IPS-18a (cell line): Measurements from ENCODE around the gene CALML6.

Source experiments
- H3K27ac ChIP-seq: one replicate; pipeline ENCODE4 v1.5.1; 2013; ENCODE audit warnings: low read length
- H3K27me3 ChIP-seq: one replicate; pipeline ENCODE4 v1.6.1; 2013; ENCODE audit warnings: mild to moderate bottlenecking, low read length; ENCODE audit not compliant: control insufficient read depth, insufficient read depth
- H3K36me3 ChIP-seq: one replicate; pipeline ENCODE4 v1.6.1; 2013; ENCODE audit warnings: low read depth, low read length; ENCODE audit not compliant: control insufficient read depth
- H3K4me1 ChIP-seq: one replicate; pipeline ENCODE4 v1.6.1; 2013; ENCODE audit warnings: low read depth, low read length; ENCODE audit not compliant: control insufficient read depth
- H3K4me3 ChIP-seq: one replicate; pipeline ENCODE4 v1.5.1; 2013; ENCODE audit warnings: low read length
- H3K9ac ChIP-seq: one replicate; pipeline ENCODE4 v1.6.1; 2013; ENCODE audit warnings: mild to moderate bottlenecking, low read length, moderate library complexity
- H3K9me3 ChIP-seq: one replicate; pipeline ENCODE4 v1.6.1; 2013; ENCODE audit warnings: low read depth, low read length; ENCODE audit not compliant: control insufficient read depth

Gene CALML6

GRCh38 chr1:1914971-1915692 lies at the start of gene CALML6:
CALML6 (plus strand) TSS chr1:1915260; CDS start chr1:1915281, 21 bp downstream.
- Histone ChIP-seq H3K27me3 (peaks cover 4% of the 10 kb centered on the region), H3K36me3 (no peaks in the 10 kb centered on the region), H3K9ac (no peak within 1 kb of the TSS), H3K4me3 (no peak within 1 kb of the TSS), H3K4me1 (peaks cover 5% of the 10 kb centered on the region), H3K27ac (no peak within 1 kb of the TSS), H3K9me3 (no peaks in the 10 kb centered on the region)

GRCh38 chr1:1867164-1867563 lies 47.9 kb upstream of the CALML6 start:
- no peaks in the 10 kb centered on the region for H3K36me3 ChIP-seq
- no peaks in the 10 kb centered on the region for H3K27me3 ChIP-seq
- no peaks in the 10 kb centered on the region for H3K9me3 ChIP-seq
- H3K9ac ChIP-seq = no peak overlapping the region
- no peaks in the 10 kb centered on the region for H3K4me1 ChIP-seq
- no peak overlapping the region for H3K27ac ChIP-seq
- no peak overlapping the region for H3K4me3 ChIP-seq

GRCh38 chr1:1869469-1869868 lies 45.6 kb upstream of the CALML6 start:
- H3K9ac ChIP-seq = no peak overlapping the region
- H3K27me3 ChIP-seq = no peaks in the 10 kb centered on the region
- H3K9me3 ChIP-seq = no peaks in the 10 kb centered on the region
- H3K36me3 ChIP-seq = no peaks in the 10 kb centered on the region
- H3K27ac ChIP-seq = no peak overlapping the region
- no peak overlapping the region for H3K4me3 ChIP-seq
- no peaks in the 10 kb centered on the region for H3K4me1 ChIP-seq

GRCh38 chr1:1872329-1872994 lies 42.6 kb upstream of the CALML6 start:
- Histone ChIP-seq H3K9me3 (no peaks in the 10 kb centered on the region), H3K27ac (no peak overlapping the region), H3K36me3 (peaks cover 17% of the 10 kb centered on the region), H3K4me3 (no peak overlapping the region), H3K9ac (no peak overlapping the region), H3K4me1 (no peaks in the 10 kb centered on the region), H3K27me3 (no peaks in the 10 kb centered on the region)

GRCh38 chr1:1873186-1873585 lies 41.9 kb upstream of the CALML6 start:
- Histone ChIP-seq H3K9ac (no peak overlapping the region), H3K4me1 (no peaks in the 10 kb centered on the region), H3K36me3 (peaks cover 17% of the 10 kb centered on the region), H3K27ac (no peak overlapping the region), H3K4me3 (no peak overlapping the region), H3K9me3 (no peaks in the 10 kb centered on the region), H3K27me3 (no peaks in the 10 kb centered on the region)

- Histone ChIP-seq H3K9ac (no peak overlapping the region), H3K4me3 (no peak overlapping the region), H3K36me3 (peaks cover 17% of the 10 kb centered on the region), H3K27ac (no peak overlapping the region), H3K4me1 (no peaks in the 10 kb centered on the region), H3K9me3 (no peaks in the 10 kb centered on the region), H3K27me3 (no peaks in the 10 kb centered on the region)
Observed at GRCh38 chr1:1874901-1875300, 40.2 kb upstream of the CALML6 start.

- H3K9ac ChIP-seq = no peak overlapping the region
- H3K9me3 ChIP-seq = no peaks in the 10 kb centered on the region
- H3K4me1 ChIP-seq = peaks cover 2% of the 10 kb centered on the region
- no peaks in the 10 kb centered on the region for H3K27me3 ChIP-seq
- no peak overlapping the region for H3K4me3 ChIP-seq
- peaks cover 17% of the 10 kb centered on the region for H3K36me3 ChIP-seq
- no peak overlapping the region for H3K27ac ChIP-seq
Observed at GRCh38 chr1:1875932-1876331, 39.1 kb upstream of the CALML6 start.

- peaks cover 17% of the 10 kb centered on the region for H3K36me3 ChIP-seq
- H3K27me3 ChIP-seq = no peaks in the 10 kb centered on the region
- no peak overlapping the region for H3K9ac ChIP-seq
- no peak overlapping the region for H3K4me3 ChIP-seq
- H3K4me1 ChIP-seq = peaks cover 5% of the 10 kb centered on the region
- no peak overlapping the region for H3K27ac ChIP-seq
- H3K9me3 ChIP-seq = no peaks in the 10 kb centered on the region
Observed at GRCh38 chr1:1876335-1876930, 38.6 kb upstream of the CALML6 start.

GRCh38 chr1:1877865-1878436 lies 37.1 kb upstream of the CALML6 start:
- peaks cover 17% of the 10 kb centered on the region for H3K36me3 ChIP-seq
- no peak overlapping the region for H3K4me3 ChIP-seq
- H3K27me3 ChIP-seq = no peaks in the 10 kb centered on the region
- no peaks in the 10 kb centered on the region for H3K9me3 ChIP-seq
- no peak overlapping the region for H3K27ac ChIP-seq
- no peak overlapping the region for H3K9ac ChIP-seq
- peaks cover 5% of the 10 kb centered on the region for H3K4me1 ChIP-seq

- H3K27me3 ChIP-seq = no peaks in the 10 kb centered on the region
- H3K36me3 ChIP-seq = peaks cover 17% of the 10 kb centered on the region
- H3K9ac ChIP-seq = no peak overlapping the region
- no peak overlapping the region for H3K4me3 ChIP-seq
- H3K4me1 ChIP-seq = peaks cover 12% of the 10 kb centered on the region
- H3K27ac ChIP-seq = no peak overlapping the region
- no peaks in the 10 kb centered on the region for H3K9me3 ChIP-seq
Observed at GRCh38 chr1:1879942-1880341, 35.1 kb upstream of the CALML6 start.

- Histone ChIP-seq H3K4me1 (peaks cover 12% of the 10 kb centered on the region), H3K36me3 (peaks cover 11% of the 10 kb centered on the region), H3K4me3 (no peak overlapping the region), H3K9ac (no peak overlapping the region), H3K9me3 (no peaks in the 10 kb centered on the region), H3K27ac (no peak overlapping the region), H3K27me3 (no peaks in the 10 kb centered on the region)
Observed at GRCh38 chr1:1880617-1881312, 34.3 kb upstream of the CALML6 start.
